WTC11 (cell line): Measurements from ENCODE around the gene DTNB.

Source experiments
- ATF3 ChIP-seq: sonication (generic); formaldehyde crosslinking; conservative IDR thresholded peaks from 2 replicates; pipeline ENCODE4 v1.8.1; 2022; ENCODE audit warnings: mild to moderate bottlenecking, missing genetic modification reagents
- CTCF ChIP-seq: fragments of 200-600 bp; IDR thresholded peaks from 2 replicates; pipeline ENCODE4 v1.8.0; 2022; ENCODE audit warnings: antibody characterized with exemption
- FOXJ3 ChIP-seq: sonication (generic); formaldehyde crosslinking; IDR thresholded peaks from 2 replicates; pipeline ENCODE4 v1.9.0; 2021; ENCODE audit warnings: missing genetic modification reagents, mild to moderate bottlenecking, borderline replicate concordance
- FOXP4 ChIP-seq: sonication (generic); formaldehyde crosslinking; IDR thresholded peaks from 2 replicates; pipeline ENCODE4 v1.8.0; 2022; ENCODE audit warnings: mild to moderate bottlenecking, missing genetic modification reagents
- IRF2 ChIP-seq: sonication (generic); formaldehyde crosslinking; IDR thresholded peaks from 2 replicates; pipeline ENCODE4 v1.8.0; 2022; ENCODE audit warnings: low read depth, missing genetic modification reagents, borderline replicate concordance
- MAX ChIP-seq: sonication (generic); formaldehyde crosslinking; IDR thresholded peaks from 2 replicates; pipeline ENCODE4 v1.8.0; 2022; ENCODE audit warnings: mild to moderate bottlenecking, missing genetic modification reagents
- USF1 ChIP-seq: sonication (generic); formaldehyde crosslinking; IDR thresholded peaks from 2 replicates; pipeline ENCODE4 v1.8.0; 2022; ENCODE audit warnings: mild to moderate bottlenecking, missing genetic modification reagents

GRCh38 chr2:25388491-25388890 is 284.9 kb downstream of the DTNB start:
- no peak for TF ChIP-seq CTCF
- TF ChIP-seq IRF2, result no peak
- TF ChIP-seq USF1 (CRISPR knock-in tag), result no peak
- TF ChIP-seq MAX (CRISPR knock-in tag), result no peak
- TF ChIP-seq ATF3, result no peak
- TF ChIP-seq FOXP4 (CRISPR knock-in tag), result no peak
- TF ChIP-seq FOXJ3, result no peak
